SHP77 treated with DMSO at 0.1 percent for 48 hours (cell line): ENCODE measurements around the gene HGD.
"Not testable (repeated sequence)": the region's sequence is repeated elsewhere in the genome, so short reads cannot be mapped to it uniquely, and the experiment has no call there.

Source experiments
- DNase-seq: peaks from one replicate; lab custom pipeline; 2025; lab: John Stamatoyannopoulos, UW

HGD gene

GRCh38 chr3:120637851-120638559 is 44.0 kb downstream of the HGD start:
- no peak for DNase-seq

- no peak for DNase-seq
Measured at GRCh38 chr3:120636795-120637401, 45.1 kb downstream of the HGD start.

- no peak for DNase-seq
Measured at GRCh38 chr3:120634539-120634938, 47.5 kb downstream of the HGD start.

GRCh38 chr3:120625159-120625586 is 56.9 kb downstream of the HGD start:
- no peak for DNase-seq

- no peak for DNase-seq
Measured at GRCh38 chr3:120623727-120624093, 58.3 kb downstream of the HGD start.

- DNase-seq: peak; percentile 50
Measured at GRCh38 chr3:120622870-120623726, 58.9 kb downstream of the HGD start.

GRCh38 chr3:120622457-120622856 is 59.6 kb downstream of the HGD start:
- no peak for DNase-seq

GRCh38 chr3:120616745-120617144 is 65.3 kb downstream of the HGD start:
- not testable (repeated sequence) for DNase-seq

GRCh38 chr3:120615847-120616609 is 66.0 kb downstream of the HGD start:
- no peak for DNase-seq

- no peak for DNase-seq
Measured at GRCh38 chr3:120614765-120615164, 67.3 kb downstream of the HGD start.

GRCh38 chr3:120608506-120608905 is 73.5 kb downstream of the HGD start:
- DNase-seq: no peak

GRCh38 chr3:120604784-120605183 is 77.3 kb downstream of the HGD start:
- DNase-seq: no peak

- DNase-seq: no peak
Measured at GRCh38 chr3:120604382-120604781, 77.7 kb downstream of the HGD start.

- no peak for DNase-seq
Measured at GRCh38 chr3:120602682-120603081, 79.4 kb downstream of the HGD start.

- no peak for DNase-seq
Measured at GRCh38 chr3:120601554-120601953, 80.5 kb downstream of the HGD start.

GRCh38 chr3:120599211-120599610 is 82.8 kb downstream of the HGD start:
- no peak for DNase-seq

- no peak for DNase-seq
Measured at GRCh38 chr3:120597445-120598049, 84.5 kb downstream of the HGD start.

GRCh38 chr3:120596853-120597223 is 85.2 kb downstream of the HGD start:
- DNase-seq: no peak

GRCh38 chr3:120596116-120596852 is 85.8 kb downstream of the HGD start, which contains the start of gene NDUFB4:
NDUFB4 (plus strand) TSS chr3:120596336; CDS start chr3:120596360, 24 bp downstream.
- peak; percentile 97 for DNase-seq

GRCh38 chr3:120595788-120596115 is 86.3 kb downstream of the HGD start:
- DNase-seq: no peak

GRCh38 chr3:120587332-120587975 is 94.6 kb downstream of the HGD start:
- DNase-seq: no peak
